ENCODE measurements around the gene MBP. TPM values are rescaled to one million over a fixed set of nuclear protein-coding genes. Genes with fewer than 3 reads are reported as not detected.

Gene MBP
- total and polyA plus RNA-seq, 10 donors = 11.1 to 96.0 (median 70.8) TPM

- peak overlapping the region in 1 of 8 donors; percentile 49 for H3K4me3 ChIP-seq
- 16 to 24% (median 22%) methylated on average over 16 of the region's 16 CpGs for WGBS, 5 donors
Observed at GRCh38 chr18:77101410-77102258, 30.9 kb downstream of the MBP start.

GRCh38 chr18:77100751-77101355, 31.7 kb downstream of the MBP start:
- TF ChIP-seq POLR2AphosphoS5 (IDR thresholded peaks at IDR 0.05) = no peak
- no peak for TF ChIP-seq POLR2A (IDR thresholded peaks at IDR 0.05)
- TF ChIP-seq, protein P1, sequence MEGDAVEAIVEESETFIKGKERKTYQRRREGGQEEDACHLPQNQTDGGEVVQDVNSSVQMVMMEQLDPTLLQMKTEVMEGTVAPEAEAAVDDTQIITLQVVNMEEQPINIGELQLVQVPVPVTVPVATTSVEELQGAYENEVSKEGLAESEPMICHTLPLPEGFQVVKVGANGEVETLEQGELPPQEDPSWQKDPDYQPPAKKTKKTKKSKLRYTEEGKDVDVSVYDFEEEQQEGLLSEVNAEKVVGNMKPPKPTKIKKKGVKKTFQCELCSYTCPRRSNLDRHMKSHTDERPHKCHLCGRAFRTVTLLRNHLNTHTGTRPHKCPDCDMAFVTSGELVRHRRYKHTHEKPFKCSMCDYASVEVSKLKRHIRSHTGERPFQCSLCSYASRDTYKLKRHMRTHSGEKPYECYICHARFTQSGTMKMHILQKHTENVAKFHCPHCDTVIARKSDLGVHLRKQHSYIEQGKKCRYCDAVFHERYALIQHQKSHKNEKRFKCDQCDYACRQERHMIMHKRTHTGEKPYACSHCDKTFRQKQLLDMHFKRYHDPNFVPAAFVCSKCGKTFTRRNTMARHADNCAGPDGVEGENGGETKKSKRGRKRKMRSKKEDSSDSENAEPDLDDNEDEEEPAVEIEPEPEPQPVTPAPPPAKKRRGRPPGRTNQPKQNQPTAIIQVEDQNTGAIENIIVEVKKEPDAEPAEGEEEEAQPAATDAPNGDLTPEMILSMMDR (IDR thresholded peaks at IDR 0.05 in 8 of 11, conservative IDR thresholded peaks at IDR 0.05 in 3 of 11) = no peak
- intact Hi-C loops (cut with DNase I; ENCODE audit: low total_unique reads) = loop anchor here (10.0 kb wide), 1 partner anchor 46 kb away; no protein-coding TSS in a partner anchor
- no peaks in the 10 kb centered on the region for H3K9me3 ChIP-seq
- H3K27ac ChIP-seq = peak overlapping the region; percentile 77 to 95 (median 88)
- H3K4me1 ChIP-seq = peaks cover 63 to 100% (median 98%) of the 10 kb centered on the region in 6 donors
- peaks cover 0 to 45% (median 5%) of the 10 kb centered on the region in 6 donors for H3K36me3 ChIP-seq
- 55 to 77% (median 70%) methylated on average over 8 of the region's 8 CpGs for WGBS, 5 donors
- H3K27me3 ChIP-seq (replicated peaks in 1 of 7) = peaks cover 0 to 34% (median 0%) of the 10 kb centered on the region in 7 donors
- H3K4me3 ChIP-seq = peak overlapping the region in 1 of 8 donors; percentile 49
- DNase-seq = no peak

More at GRCh38 chr18:77101410-77102258, 30.9 kb downstream of the MBP start:
- Histone ChIP-seq H3K4me1 (peaks cover 70 to 100% (median 99%) of the 10 kb centered on the region in 6 donors), H3K9me3 (no peaks in the 10 kb centered on the region), H3K27ac (peak overlapping the region; percentile 77 to 95 (median 88)), H3K36me3 (peaks cover 0 to 37% (median 5%) of the 10 kb centered on the region in 6 donors), H3K27me3 (replicated peaks in 1 of 7) (peaks cover 0 to 34% (median 0%) of the 10 kb centered on the region in 7 donors)
- intact Hi-C loops (cut with DNase I; ENCODE audit: low total_unique reads) = loop anchor here (10.0 kb wide), 1 partner anchor 47 kb away; no protein-coding TSS in a partner anchor
- TF ChIP-seq, protein P1 (IDR thresholded peaks at IDR 0.05 in 8 of 11, conservative IDR thresholded peaks at IDR 0.05 in 3 of 11) = no peak
- TF ChIP-seq POLR2AphosphoS5 (IDR thresholded peaks at IDR 0.05) = peak; percentile 16 to 71 (median 66)
- DNase-seq = peak; percentile 91

DNA sequence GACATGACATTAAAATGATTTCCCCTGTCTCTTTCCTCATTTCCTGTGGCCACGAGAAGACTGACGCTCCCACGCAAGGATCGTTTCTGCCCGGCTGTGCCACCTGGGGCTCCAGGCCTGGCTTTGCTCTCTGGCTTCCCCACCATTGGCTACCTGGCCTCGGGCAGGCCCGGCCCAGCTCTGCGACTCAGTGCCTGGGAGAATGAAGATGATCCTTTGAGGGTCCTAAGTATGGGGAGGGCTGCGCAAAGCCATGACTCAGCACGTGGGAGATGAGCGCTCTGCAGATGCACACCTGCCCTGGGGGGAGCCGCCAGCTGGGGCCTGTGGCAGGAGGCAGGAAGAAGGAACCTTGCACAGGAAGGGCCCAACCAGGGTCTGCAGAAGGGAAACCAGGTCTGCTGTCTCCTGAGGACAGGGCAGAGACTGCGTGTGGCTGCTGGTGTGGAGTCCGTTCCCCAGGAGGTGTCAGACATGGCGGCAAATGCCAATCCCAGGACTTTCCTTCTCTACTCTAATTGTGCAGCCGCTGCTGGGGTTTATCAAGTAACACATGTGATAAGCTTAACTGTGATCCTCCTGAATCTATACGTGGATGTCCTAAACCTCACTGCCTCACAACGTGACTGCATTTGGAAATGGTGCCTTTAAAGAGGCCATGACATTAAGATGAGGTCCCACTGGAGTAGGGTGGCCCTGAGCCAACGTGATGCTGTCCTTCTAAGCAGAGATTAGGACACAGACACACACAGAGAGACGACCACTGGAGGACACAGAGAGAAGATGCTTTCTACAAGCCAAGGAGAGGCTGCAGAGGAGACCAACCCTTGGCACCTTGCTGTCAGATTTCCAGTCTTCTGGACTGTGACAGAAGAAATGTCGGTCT, 32.9 kb downstream of the MBP start:
- DNase-seq = no peak
- WGBS, 5 donors = 46 to 63% (median 55%) methylated on average over 20 to 21 of the region's 21 CpGs
- H3K27ac ChIP-seq = peak overlapping the region; percentile 24 to 95 (median 86)
- peak overlapping the region in 1 of 8 donors; percentile 47 for H3K4me3 ChIP-seq
- H3K27me3 ChIP-seq (replicated peaks in 1 of 7) = peaks cover 0 to 34% (median 0%) of the 10 kb centered on the region in 7 donors
- peaks cover 0 to 52% (median 5%) of the 10 kb centered on the region in 6 donors for H3K36me3 ChIP-seq
- no peaks in the 10 kb centered on the region for H3K9me3 ChIP-seq
- TF ChIP-seq POLR2A (IDR thresholded peaks at IDR 0.05) (no peak), POLR2AphosphoS5 (IDR thresholded peaks at IDR 0.05) (peak; percentile 56 to 76 (median 73))
- TF ChIP-seq, protein P1 (IDR thresholded peaks at IDR 0.05 in 8 of 11, conservative IDR thresholded peaks at IDR 0.05 in 3 of 11) = no peak
- H3K4me1 ChIP-seq = peaks cover 57 to 100% (median 97%) of the 10 kb centered on the region in 6 donors
- intact Hi-C loops (cut with DNase I; ENCODE audit: low total_unique reads) = loop anchor here (10.0 kb wide), 1 partner anchor 45 kb away; no protein-coding TSS in a partner anchor

Measured in spleen (tissue), 11 donors.